Measurements from ENCODE around the gene STRN3.
A peak's percentile ranks its signal among the peaks of the same experiment; 100 is the strongest.

Gene STRN3

DNA sequence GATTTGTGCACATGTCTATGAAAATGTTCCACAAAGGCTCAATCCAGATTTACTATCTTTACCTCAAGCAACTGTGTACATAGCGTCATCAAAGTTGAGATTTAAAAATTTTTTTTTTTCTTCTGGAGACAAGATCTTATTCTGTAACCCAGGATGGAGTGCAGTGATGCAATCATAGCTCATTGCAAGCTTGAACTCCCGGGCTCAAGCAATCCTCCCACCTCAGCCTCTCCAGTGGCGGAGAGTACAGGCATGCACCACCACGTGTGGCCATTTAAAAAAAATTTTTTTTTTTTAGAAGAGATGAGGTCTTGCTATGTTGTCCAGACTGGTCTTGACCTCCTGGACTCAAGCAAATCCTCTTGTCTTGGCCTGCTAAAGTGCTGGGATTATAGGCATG is 149.5 kb downstream of the STRN3 start:
- TF ChIP-seq ZNF274 (IDR thresholded peaks at IDR 0.05; ENCODE audit: low read depth, low read length), result no peak
- no peak overlapping the region for H3K4me3 ChIP-seq (ENCODE audit: low read length)

DNA sequence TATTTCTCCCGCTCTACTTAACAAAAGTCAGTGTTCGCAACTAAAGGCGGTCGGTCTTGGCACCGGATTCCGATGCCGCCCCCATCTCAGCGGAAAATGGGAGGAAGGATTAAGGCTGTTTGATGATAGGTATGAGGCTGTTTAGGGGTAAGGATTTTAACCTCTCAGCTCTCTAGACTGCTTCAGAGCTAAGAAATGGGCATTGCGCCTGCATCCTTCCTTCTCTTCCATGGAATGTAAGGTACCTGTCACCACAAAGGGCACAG is 150.5 kb downstream of the STRN3 start:
- peak overlapping the region; percentile 80; the same call in 1 of the 2 replicates for H3K4me3 ChIP-seq (ENCODE audit: low read length)
- no peak for TF ChIP-seq ZNF274 (IDR thresholded peaks at IDR 0.05; ENCODE audit: low read depth, low read length)

DNA sequence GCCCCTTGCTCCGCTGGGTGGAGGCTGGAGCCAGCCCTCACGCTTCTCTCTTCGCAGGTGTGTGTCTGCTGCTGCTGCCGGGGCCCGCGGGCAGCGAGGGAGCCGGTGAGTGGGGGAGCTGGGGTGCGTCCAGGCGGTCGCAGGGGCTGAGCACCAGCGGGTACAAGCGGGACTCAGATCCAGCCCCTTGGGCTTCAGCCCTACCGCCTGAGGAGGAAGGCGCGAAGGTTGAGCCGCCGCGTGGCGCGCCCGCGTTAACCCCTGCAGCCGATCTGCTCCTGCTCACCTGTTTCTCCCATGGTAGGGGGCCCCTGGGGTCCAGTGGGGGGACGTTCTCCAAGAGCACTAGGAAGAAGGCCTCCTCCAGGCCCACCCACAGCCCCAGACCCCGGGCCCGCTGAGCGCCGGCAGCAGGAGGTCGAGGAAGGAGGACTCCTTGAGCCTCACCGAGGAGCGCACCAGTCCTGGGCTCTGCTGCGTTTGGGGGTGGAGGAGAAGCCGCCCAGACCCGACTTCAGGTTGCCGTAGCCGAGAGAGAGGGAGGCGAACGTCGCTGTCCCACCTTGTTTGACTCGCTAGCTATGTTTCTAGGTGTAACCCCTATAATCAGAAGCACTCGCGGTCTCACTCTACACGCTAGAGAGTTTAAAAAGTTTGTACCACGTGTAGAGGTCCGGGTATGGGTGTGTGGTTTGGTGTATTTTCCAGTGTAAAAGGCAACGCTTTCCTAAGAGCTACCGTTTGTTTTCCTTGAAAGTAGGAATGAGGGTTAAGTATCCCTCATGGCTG is 151.0 kb downstream of the STRN3 start:
- peak overlapping the region; percentile 80; the same call in 1 of the 2 replicates for H3K4me3 ChIP-seq (ENCODE audit: low read length)
- TF ChIP-seq ZNF274 (IDR thresholded peaks at IDR 0.05; ENCODE audit: low read depth, low read length), result no peak

DNA sequence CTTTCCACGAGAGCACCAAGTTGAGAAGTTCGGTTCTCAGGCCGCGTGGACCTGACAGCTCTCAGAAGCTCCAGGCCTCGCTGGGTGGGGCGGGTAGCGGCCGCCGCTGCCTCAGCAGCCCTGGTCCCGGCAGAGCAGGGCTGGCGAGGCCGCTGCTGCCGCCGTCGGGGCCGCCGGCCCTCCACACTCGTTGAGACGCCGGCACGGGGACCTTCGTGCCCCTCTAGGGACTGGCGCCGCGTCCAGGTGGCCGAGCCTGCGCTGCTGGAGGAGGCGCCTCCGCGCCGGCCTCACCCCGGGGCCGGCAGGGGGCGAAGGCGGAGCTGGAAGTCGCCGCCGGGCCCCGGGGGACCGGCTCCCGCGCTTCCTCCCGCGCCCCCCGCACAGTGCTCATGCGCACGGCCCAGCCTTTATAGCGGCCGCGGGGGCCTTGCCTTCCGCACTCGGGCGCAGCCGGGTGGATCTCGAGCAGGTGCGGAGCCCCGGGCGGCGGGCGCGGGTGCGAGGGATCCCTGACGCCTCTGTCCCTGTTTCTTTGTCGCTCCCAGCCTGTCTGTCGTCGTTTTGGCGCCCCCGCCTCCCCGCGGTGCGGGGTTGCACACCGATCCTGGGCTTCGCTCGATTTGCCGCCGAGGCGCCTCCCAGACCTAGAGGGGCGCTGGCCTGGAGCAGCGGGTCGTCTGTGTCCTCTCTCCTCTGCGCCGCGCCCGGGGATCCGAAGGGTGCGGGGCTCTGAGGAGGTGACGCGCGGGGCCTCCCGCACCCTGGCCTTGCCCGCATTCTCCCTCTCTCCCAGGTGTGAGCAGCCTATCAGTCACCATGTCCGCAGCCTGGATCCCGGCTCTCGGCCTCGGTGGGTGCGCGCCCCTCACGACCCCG is 151.8 kb downstream of the STRN3 start, which contains the start of gene COCH:
Gene COCH, plus strand, starts transcription at position 440 of the 879 bp plus-strand sequence. Its CDS starts 380 bp downstream, at position 820.
- no peak for TF ChIP-seq ZNF274 (IDR thresholded peaks at IDR 0.05; ENCODE audit: low read depth, low read length)
- peak within 1 kb of the TSS; percentile 80; the same call in 1 of the 2 replicates for H3K4me3 ChIP-seq (ENCODE audit: low read length)

DNA sequence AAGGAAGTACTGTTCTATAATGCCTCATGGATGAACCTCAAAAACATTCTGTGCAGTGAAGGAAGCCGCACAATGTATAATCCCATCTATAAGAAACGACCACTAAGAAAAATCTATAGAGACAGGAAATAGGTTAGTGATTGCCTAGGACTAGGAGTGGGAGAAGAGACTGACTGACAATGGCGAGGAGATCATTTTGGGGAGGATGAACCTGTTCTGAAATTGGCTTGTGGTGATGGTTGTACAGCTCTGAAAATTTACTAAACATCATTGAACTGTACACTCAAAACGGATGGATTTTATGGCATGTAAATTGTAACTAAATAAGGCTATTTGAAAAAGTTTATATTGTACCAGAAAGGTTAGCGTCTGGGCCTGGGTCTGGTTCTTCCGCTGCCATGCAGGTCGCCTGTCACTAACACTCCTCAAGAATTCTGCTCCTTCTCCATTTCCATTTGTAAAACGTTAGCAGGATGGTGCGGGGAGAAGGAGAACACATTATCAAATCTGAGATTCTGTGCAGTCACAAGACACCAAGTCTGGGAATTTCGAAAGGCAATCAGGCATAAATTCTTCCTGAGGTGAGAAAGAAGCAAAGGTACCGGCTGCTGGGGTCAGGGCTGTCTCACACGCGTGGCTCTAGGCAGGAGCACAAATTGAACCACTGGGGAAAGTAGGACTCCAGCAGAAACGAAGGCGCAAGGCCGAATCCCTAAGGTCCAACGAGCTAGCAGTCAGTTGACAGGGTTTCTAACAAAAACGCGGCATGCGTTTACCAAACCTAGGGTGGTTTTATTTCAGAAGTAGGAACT is 152.7 kb downstream of the STRN3 start:
- peak overlapping the region; percentile 80; the same call in 1 of the 2 replicates for H3K4me3 ChIP-seq (ENCODE audit: low read length)
- no peak for TF ChIP-seq ZNF274 (IDR thresholded peaks at IDR 0.05; ENCODE audit: low read depth, low read length)

DNA sequence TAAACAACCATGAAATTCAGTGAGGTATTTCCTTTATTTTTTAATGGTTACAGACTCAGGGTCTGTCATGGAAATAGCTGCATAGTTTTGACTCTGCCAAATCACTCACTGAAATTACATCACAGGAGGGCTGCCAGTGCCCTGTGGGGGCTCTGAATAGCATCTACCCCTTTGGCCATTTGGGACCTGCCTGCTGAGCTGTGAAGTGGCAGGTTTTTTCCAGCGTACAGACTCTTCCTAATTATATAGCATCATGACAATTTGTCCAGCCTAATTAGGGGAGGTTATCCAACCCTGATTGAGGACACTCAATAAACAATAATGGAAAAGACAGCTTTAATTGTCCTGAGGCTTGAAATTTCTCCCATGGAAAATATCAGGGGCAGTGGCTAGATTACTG is 153.6 kb downstream of the STRN3 start:
- H3K4me3 ChIP-seq (ENCODE audit: low read length), result no peak overlapping the region
- no peak for TF ChIP-seq ZNF274 (IDR thresholded peaks at IDR 0.05; ENCODE audit: low read depth, low read length)

DNA sequence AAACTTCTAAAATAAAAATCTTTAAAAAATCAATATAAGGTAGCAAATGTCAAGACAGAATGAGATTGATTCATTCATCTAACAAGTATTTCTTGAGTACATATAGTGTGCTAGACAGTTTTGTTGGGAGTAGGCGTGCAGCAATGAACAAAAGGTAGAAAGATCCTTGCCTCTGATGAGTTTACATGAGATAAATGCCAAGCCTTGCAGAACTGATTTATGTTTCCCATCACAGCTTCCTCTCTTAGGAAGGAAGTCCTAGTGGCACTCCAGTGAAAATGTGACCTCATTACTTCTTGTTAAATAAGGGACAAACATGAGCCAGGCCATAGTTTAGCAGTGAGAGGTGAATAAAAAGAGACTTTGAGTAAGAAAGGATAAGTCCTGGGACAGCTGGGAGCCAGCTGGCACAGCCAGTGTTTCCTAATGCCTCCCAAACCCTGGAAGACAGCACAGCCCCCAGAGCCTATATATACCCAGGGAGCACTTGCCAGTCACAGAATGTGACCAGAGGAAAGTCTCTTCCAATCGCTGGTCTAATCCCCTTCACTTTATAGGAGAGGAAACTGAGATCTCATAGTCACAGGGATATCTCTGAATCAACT is 156.5 kb downstream of the STRN3 start:
- no peak for TF ChIP-seq ZNF274 (IDR thresholded peaks at IDR 0.05; ENCODE audit: low read depth, low read length)
- H3K4me3 ChIP-seq (ENCODE audit: low read length), result no peak overlapping the region

DNA sequence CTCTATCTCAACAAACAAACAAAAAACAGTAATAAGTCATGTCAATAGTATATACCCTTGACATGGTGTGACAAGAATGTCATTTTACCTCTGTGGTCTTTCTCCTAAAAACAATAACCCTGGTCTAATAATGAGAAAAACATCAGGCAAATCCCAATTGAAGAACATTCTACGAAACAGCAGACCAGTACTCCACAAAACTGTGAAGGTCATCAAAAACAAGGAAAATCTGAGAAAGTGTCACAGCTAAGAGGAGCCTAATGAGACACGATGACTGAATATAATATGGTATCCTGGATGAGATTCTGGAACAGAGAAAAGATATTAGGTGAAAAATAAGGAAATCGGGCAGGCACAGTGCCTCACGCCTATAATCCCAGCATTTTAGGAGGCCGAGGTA is 157.4 kb downstream of the STRN3 start:
- TF ChIP-seq ZNF274 (IDR thresholded peaks at IDR 0.05; ENCODE audit: low read depth, low read length), result no peak
- H3K4me3 ChIP-seq (ENCODE audit: low read length), result no peak overlapping the region

DNA sequence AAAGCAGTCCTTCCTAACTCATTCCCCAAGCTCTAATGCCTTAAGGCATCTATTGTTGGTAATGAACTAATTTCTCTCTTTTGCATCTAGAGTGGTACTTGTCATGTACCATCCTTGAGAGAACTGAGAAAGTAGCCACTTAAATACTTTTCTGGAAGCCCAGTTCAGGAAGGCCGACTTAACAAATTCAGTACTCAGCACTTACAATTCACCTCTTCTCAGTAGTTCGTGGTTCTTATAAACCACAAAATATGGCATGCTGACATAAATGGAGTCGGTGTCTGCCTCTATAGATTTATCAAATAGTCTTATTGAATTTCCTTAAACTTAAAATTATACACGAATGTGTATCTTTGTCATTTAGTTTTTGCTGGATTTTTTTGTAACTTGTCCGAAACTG is 161.2 kb downstream of the STRN3 start:
- no peak overlapping the region for H3K4me3 ChIP-seq (ENCODE audit: low read length)
- no peak for TF ChIP-seq ZNF274 (IDR thresholded peaks at IDR 0.05; ENCODE audit: low read depth, low read length)

DNA sequence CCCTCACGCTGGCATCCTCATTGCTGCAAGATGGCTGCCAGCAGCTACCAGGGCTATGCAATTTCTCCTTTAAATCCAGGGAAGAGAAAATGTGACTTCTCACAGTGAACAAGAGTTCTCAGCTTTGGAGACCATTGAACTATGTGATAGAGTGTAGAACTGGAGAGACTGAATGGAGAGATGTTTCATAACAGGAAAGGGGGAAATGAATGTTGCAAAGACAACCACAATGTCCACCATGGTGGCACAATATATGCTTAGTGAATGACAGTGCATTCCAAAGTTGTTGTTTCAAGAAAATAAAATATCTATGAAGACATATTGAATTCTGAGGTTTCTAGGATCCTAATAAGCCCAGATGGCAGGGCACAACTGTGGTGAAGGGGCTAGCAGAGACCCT is 165.0 kb downstream of the STRN3 start:
- no peak overlapping the region for H3K4me3 ChIP-seq (ENCODE audit: low read length)
- no peak for TF ChIP-seq ZNF274 (IDR thresholded peaks at IDR 0.05; ENCODE audit: low read depth, low read length)

DNA sequence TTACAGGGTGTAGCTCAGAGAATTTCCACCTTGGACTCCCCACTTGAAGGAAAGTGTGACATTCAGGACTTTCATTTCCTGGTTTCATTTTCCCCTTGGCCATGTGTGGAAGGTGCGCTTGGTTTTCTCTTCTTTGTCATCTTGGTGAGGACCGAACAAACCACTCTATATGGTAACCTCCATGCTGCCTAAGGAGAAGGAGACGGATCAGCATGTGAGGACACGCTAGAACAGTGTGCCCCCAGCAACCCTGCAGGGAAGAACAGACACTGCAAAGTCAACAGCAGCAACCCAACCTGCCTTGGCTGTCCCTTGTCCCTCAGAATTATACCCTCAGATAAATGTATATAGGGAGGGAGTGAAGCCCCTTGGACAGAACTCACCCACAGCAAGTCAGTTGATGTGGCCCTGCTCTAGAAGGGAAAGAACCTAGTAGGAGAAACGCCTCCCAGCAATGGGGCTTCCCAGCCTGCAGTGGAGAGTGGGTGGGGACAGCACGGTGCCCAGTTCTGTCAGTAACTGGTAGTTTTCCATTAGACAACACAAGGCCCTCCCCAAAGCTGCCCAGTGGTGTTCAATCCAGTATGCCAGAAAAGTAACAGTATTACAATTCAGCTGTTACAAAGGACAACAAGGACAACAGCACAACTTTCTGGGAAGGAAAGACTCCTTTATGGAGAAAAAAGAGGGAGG is 170.7 kb downstream of the STRN3 start:
- TF ChIP-seq ZNF274 (IDR thresholded peaks at IDR 0.05; ENCODE audit: low read depth, low read length), result no peak
- no peak overlapping the region for H3K4me3 ChIP-seq (ENCODE audit: low read length)

DNA sequence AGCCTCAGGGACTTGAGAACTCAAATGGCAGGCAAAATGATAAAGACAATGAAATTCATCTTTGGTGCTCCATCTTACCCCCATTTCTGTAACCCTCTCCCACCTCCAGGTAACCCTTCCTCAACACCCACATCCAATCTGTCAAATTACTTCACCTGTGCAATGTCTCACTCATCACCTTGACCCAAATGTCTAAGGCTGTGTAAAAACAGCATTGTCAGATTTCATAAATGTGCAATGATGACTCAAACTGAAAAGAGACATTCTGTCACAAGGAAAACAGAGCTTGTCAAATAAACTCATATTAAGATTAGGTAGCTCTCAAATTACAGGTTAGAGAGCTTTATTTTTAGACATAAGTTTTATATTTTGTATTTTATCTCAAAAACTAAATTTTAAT is 171.7 kb downstream of the STRN3 start:
- H3K4me3 ChIP-seq (ENCODE audit: low read length), result no peak overlapping the region
- TF ChIP-seq ZNF274 (IDR thresholded peaks at IDR 0.05; ENCODE audit: low read depth, low read length), result no peak

DNA sequence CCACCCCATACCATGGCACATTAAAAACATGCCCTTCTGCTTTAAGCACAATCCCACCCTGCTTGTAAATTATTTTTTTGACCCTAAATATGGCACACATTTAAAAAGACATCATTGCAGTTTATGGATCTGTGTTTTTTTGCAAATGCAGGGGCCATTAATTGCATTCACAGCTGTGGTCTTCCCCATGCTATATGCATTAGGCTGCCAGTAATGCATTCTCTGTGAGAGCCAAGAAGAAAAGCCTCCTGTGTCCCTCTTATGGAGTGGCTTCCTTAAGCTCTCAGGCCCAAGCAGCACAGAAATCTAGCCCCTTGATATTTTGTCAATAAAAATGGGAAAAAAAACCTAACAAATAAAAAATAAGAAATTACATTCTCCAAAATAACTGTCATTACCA is 172.2 kb downstream of the STRN3 start:
- H3K4me3 ChIP-seq (ENCODE audit: low read length), result no peak overlapping the region
- TF ChIP-seq ZNF274 (IDR thresholded peaks at IDR 0.05; ENCODE audit: low read depth, low read length), result no peak

Measured in GM08714 (cell line).